Fibroblast of the aortic adventitia (primary cell): ENCODE results near the gene ANKRD13D. TPM values are rescaled to one million over a fixed set of nuclear protein-coding genes. Genes with fewer than 3 reads are reported as not detected.

Experiments used
- total RNA-seq: library from RNA; depleted of rRNA; stranded (reverse); fragments of >200 nt; gene quantifications from 2 replicates; pipeline ENCODE4 v1.2.3, GENCODE V29; 2012; ENCODE audit warnings: low replicate concordance

Gene ANKRD13D
- total RNA-seq, 1 donor = 25.3 TPM

Other genes starting within 250 kb of the ANKRD13D start
- 15.1 and 26.1 TPM in 2 replicates for gene RHOD, start 232.5 kb upstream of the ANKRD13D start, total RNA-seq
- 51.4 and 56.8 TPM in 2 replicates for gene KDM2A, start 170.0 kb upstream of the ANKRD13D start, total RNA-seq
- 10.1 and 21.5 TPM in 2 replicates for gene GRK2, start 22.8 kb upstream of the ANKRD13D start, total RNA-seq
- gene SSH3, start 14.2 kb downstream of the ANKRD13D start, total RNA-seq = 11.7 and 12.3 TPM in 2 replicates
- gene POLD4, start 64.2 kb downstream of the ANKRD13D start, total RNA-seq = 53.5 and 101 TPM in 2 replicates
- gene CLCF1, start 84.3 kb downstream of the ANKRD13D start, total RNA-seq = 1.5 and 9.4 TPM in 2 replicates
- gene RAD9A, start 102.7 kb downstream of the ANKRD13D start, total RNA-seq = 4.7 and 11.2 TPM in 2 replicates
- gene PPP1CA, start 112.6 kb downstream of the ANKRD13D start, total RNA-seq = 97.6 and 129 TPM in 2 replicates
- gene TBC1D10C, start 114.8 kb downstream of the ANKRD13D start, total RNA-seq = not detected in 2 replicates
- gene CARNS1, start 126.4 kb downstream of the ANKRD13D start, total RNA-seq = 0.09 and 0.16 TPM in 2 replicates
- gene RPS6KB2, start 139.2 kb downstream of the ANKRD13D start, total RNA-seq = 19.7 and 35.6 TPM in 2 replicates
- 0.41 and 0.45 TPM in 2 replicates for gene PTPRCAP, start 148.4 kb downstream of the ANKRD13D start, total RNA-seq
- 42.3 and 76.4 TPM in 2 replicates for gene CORO1B, start 154.2 kb downstream of the ANKRD13D start, total RNA-seq
- not detected in 2 replicates for gene GPR152, start 163.4 kb downstream of the ANKRD13D start, total RNA-seq
- gene CABP4, start 166.1 kb downstream of the ANKRD13D start, total RNA-seq = not detected in 2 replicates
- 19.2 and 27.9 TPM in 2 replicates for gene TMEM134, start 179.9 kb downstream of the ANKRD13D start, total RNA-seq
- 38.4 and 75.9 TPM in 2 replicates for gene AIP, start 193.7 kb downstream of the ANKRD13D start, total RNA-seq
- 9.2 and 24.0 TPM in 2 replicates for gene PITPNM1, start 216.1 kb downstream of the ANKRD13D start, total RNA-seq
- gene CDK2AP2, start 218.9 kb downstream of the ANKRD13D start, total RNA-seq = 8.7 and 22.1 TPM in 2 replicates
- not detected in 2 replicates for gene CABP2, start 234.1 kb downstream of the ANKRD13D start, total RNA-seq